ENCODE data around the gene BAIAP2.
"Not testable (repeated sequence)": the region's sequence is repeated elsewhere in the genome, so short reads cannot be mapped to it uniquely, and the experiment has no call there.

BAIAP2 gene

DNA sequence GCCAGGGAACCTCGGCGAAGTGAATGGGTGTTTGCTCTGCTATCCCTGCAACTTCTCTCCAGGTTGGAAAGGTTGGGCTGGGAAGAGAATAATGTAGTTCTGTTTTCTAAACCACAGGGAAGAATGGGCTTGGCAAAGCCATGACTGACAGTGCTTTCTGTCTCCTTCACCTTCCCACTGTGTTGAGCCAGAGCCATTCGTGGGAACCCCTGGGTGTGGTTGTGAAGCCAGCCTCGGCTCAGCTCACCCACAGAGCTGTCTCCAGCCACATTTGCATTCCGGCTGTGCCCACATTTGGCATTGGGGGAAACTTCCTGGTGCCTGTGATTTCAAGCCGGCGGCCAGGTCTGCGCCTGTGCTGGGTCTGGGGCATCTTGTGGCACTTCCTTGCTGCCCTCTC, 39.9 kb downstream of the BAIAP2 start:
- H3K4me3 ChIP-seq (ENCODE audit: low read depth, low read length) = no peak overlapping the region
- in situ Hi-C loops (cut with HindIII; ENCODE audit: low sequenced_read_pairs) = loop anchor here (25.0 kb wide), 1 partner anchor 638 kb away; no protein-coding TSS in a partner anchor
- TF ChIP-seq, protein P1, sequence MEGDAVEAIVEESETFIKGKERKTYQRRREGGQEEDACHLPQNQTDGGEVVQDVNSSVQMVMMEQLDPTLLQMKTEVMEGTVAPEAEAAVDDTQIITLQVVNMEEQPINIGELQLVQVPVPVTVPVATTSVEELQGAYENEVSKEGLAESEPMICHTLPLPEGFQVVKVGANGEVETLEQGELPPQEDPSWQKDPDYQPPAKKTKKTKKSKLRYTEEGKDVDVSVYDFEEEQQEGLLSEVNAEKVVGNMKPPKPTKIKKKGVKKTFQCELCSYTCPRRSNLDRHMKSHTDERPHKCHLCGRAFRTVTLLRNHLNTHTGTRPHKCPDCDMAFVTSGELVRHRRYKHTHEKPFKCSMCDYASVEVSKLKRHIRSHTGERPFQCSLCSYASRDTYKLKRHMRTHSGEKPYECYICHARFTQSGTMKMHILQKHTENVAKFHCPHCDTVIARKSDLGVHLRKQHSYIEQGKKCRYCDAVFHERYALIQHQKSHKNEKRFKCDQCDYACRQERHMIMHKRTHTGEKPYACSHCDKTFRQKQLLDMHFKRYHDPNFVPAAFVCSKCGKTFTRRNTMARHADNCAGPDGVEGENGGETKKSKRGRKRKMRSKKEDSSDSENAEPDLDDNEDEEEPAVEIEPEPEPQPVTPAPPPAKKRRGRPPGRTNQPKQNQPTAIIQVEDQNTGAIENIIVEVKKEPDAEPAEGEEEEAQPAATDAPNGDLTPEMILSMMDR (IDR thresholded peaks at IDR 0.05; ENCODE audit: low read depth, low read length, missing control alignments) = no peak
- DNase-seq (ENCODE audit: low read depth) = no peak

DNA sequence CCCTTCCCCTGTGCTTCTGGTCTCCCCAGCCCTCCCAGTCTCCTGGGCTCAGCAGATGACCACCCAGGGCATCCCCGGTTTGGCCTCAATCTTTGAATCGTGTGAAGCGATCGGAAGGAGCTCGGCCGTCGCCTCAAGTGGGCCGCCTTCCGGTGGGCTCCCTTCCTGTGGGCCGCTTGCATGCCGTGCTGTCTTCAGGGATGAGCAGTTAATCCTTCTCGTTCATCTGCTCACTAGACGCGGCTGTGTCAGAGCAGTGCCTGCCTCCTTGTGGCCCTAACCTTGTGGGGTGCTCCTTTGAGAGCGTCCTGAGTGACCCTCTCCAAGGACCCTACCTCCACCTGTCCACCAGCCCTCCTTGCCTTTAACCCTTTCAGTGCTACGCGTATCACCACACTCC, 40.4 kb downstream of the BAIAP2 start:
- DNase-seq (ENCODE audit: low read depth) = no peak
- no peak overlapping the region for H3K4me3 ChIP-seq (ENCODE audit: low read depth, low read length)
- TF ChIP-seq, protein P1 (IDR thresholded peaks at IDR 0.05; ENCODE audit: low read depth, low read length, missing control alignments) = no peak
- in situ Hi-C loops (cut with HindIII; ENCODE audit: low sequenced_read_pairs) = loop anchor here (25.0 kb wide), 1 partner anchor 638 kb away; no protein-coding TSS in a partner anchor

DNA sequence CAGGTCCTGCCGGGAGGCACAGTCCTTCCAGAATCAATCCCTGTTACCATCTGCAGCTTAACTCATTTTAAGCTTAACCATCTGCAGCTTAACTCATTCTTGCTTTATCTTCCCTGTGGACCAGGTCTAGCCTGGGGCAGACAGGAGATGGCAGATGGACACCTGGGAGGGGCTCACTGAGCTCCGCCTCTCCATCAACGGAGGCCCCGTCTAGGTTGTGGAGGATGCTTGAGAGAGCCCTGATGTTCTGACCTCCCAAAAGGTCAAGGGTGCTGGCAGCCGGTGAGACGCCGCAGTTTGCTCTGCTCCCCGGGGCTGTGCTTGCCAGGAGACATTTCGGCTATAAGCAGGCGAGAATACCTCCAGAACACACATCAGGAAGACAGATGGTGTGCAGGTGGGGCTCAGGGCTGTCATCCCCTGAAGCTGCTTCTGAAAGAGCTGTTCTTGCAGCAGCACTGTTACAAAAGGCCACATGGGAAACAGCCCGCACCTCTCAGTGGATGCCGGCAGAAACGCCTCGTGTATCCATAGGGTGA, 41.3 kb downstream of the BAIAP2 start:
- DNase-seq (ENCODE audit: low read depth) = no peak
- TF ChIP-seq, protein P1 (IDR thresholded peaks at IDR 0.05; ENCODE audit: low read depth, low read length, missing control alignments) = no peak
- no peak overlapping the region for H3K4me3 ChIP-seq (ENCODE audit: low read depth, low read length)
- in situ Hi-C loops (cut with HindIII; ENCODE audit: low sequenced_read_pairs) = loop anchor here (25.0 kb wide), 1 partner anchor 639 kb away; no protein-coding TSS in a partner anchor

- DNase-seq (ENCODE audit: low read depth); H3K4me3 ChIP-seq (ENCODE audit: low read depth, low read length): not testable (repeated sequence)
- in situ Hi-C loops (cut with HindIII; ENCODE audit: low sequenced_read_pairs) = loop anchor here (25.0 kb wide), 1 partner anchor 641 kb away; no protein-coding TSS in a partner anchor
These were observed 43.3 kb downstream of the BAIAP2 start for GRCh38 chr17:81078026-81078913.

DNA sequence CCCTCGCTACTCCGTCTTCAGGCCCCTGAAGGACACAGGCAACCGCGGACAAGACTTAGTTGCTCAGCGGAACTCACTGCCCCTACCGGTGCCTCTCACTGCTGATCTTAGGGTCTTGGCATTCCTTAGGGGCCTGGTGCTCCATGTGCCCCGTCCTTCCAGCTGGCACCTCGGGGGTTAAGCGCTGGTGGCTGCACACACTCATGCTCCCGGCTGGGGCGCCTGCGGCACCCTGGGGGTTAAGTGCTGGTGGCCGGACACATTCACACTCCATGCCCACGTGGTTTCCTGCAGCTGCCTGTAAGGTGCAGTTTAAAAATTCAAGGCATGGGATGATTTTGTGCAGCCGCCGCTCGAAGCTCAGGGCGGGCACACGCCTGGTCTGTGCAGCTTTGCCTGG, 45.1 kb downstream of the BAIAP2 start:
- TF ChIP-seq, protein P1 (IDR thresholded peaks at IDR 0.05; ENCODE audit: low read depth, low read length, missing control alignments) = no peak
- in situ Hi-C loops (cut with HindIII; ENCODE audit: low sequenced_read_pairs) = loop anchor here (25.0 kb wide), 1 partner anchor 643 kb away; no protein-coding TSS in a partner anchor
- no peak for DNase-seq (ENCODE audit: low read depth)
- H3K4me3 ChIP-seq (ENCODE audit: low read depth, low read length) = no peak overlapping the region

- no peak overlapping the region for H3K4me3 ChIP-seq (ENCODE audit: low read depth, low read length)
- TF ChIP-seq, protein P1 (IDR thresholded peaks at IDR 0.05; ENCODE audit: low read depth, low read length, missing control alignments) = no peak
- in situ Hi-C loops (cut with HindIII; ENCODE audit: low sequenced_read_pairs) = loop anchor here (25.0 kb wide), 1 partner anchor 644 kb away; no protein-coding TSS in a partner anchor
- DNase-seq (ENCODE audit: low read depth) = no peak
These were observed 46.5 kb downstream of the BAIAP2 start for GRCh38 chr17:81081222-81082176.

All from astrocyte of the cerebellum (primary cell).